H1 (cell line): ENCODE results near the gene TFEC.

Source experiments
- ATF3 ChIP-seq: IDR thresholded peaks from 2 replicates; pipeline ENCODE4 v1.6.1; 2011; ENCODE audit warnings: low read depth, mild to moderate bottlenecking, low read length; ENCODE audit not compliant: insufficient read depth
- CTCF ChIP-seq, 3 experiments: IDR thresholded peaks; 1 replicate in 2 of 3; 2 replicates in 1 of 3; pipeline versions ENCODE4 v1.5.1 to v1.6.1; 2011; ENCODE audit warnings: low read length in 3 of 3, mild to moderate bottlenecking in 3 of 3, inconsistent platforms in 2 of 3, low read depth in 1 of 3, moderate library complexity in 1 of 3; ENCODE audit not compliant: insufficient read depth in 1 of 3; ENCODE audit errors: control extremely low read depth in 1 of 3
- JUND ChIP-seq: IDR thresholded peaks from 2 replicates; pipeline ENCODE4 v1.6.1; 2011; ENCODE audit warnings: mild to moderate bottlenecking, improper control_type of control experiment, low read length
- RAD21 ChIP-seq, 2 experiments: IDR thresholded peaks in 1 of 2; conservative IDR thresholded peaks in 1 of 2; 2 replicates each; pipeline ENCODE4 v1.6.1; 2011; ENCODE audit warnings: low read depth in 2 of 2, low read length in 2 of 2, improper control_type of control experiment in 1 of 2, inconsistent platforms in 1 of 2, mild to moderate bottlenecking in 1 of 2, moderate library complexity in 1 of 2
- SIN3A ChIP-seq, 2 experiments: IDR thresholded peaks in 1 of 2; conservative IDR thresholded peaks in 1 of 2; 2 replicates each; pipeline ENCODE4 v1.6.1; 2011 to 2012; ENCODE audit warnings: low read length in 2 of 2, improper control_type of control experiment in 1 of 2, low read depth in 1 of 2, mild to moderate bottlenecking in 1 of 2
- SP2 ChIP-seq: IDR thresholded peaks from 2 replicates; pipeline ENCODE4 v1.6.1; 2012; ENCODE audit warnings: mild to moderate bottlenecking, low read length, inconsistent platforms

- no peak for TF ChIP-seq CTCF (IDR thresholded peaks at IDR 0.05; ENCODE audit: control extremely low read depth in 1 of 3, insufficient read depth in 1 of 3, low read depth in 1 of 3, low read length in 3 of 3)
- TF ChIP-seq SP2 = no peak
- no peak for TF ChIP-seq JUND
- TF ChIP-seq RAD21 (IDR thresholded peaks at IDR 0.05 in 1 of 2, conservative IDR thresholded peaks at IDR 0.05 in 1 of 2; ENCODE audit: low read depth in 2 of 2, low read length in 2 of 2) = no peak
- TF ChIP-seq SIN3A (conservative IDR thresholded peaks at IDR 0.05 in 1 of 2, IDR thresholded peaks at IDR 0.05 in 1 of 2; ENCODE audit: low read depth in 1 of 2, low read length in 2 of 2) = no peak
- no peak for TF ChIP-seq ATF3
Observed at GRCh38 chr7:115920367-115920766, 110.2 kb downstream of the TFEC start.
